K562 (cell line): ENCODE data around the gene SLC43A1. TPM values are rescaled to one million over a fixed set of nuclear protein-coding genes. Genes with fewer than 3 reads are reported as not detected.

Experiments used
- ATF1 ChIP-seq, 2 experiments: fragments of 450-650 bp in 1 of 2; IDR thresholded peaks; 2 replicates each; pipeline ENCODE4 v1.6.1; 2016; ENCODE audit warnings: missing compliant biosample characterization in 1 of 2, missing genetic modification characterization in 1 of 2
- BACH1 ChIP-seq: fragments of 200-800 bp; sonication (Bioruptor generic); IDR thresholded peaks from 2 replicates; pipeline ENCODE4 v1.6.1; 2016; ENCODE audit warnings: missing genetic modification characterization, missing compliant biosample characterization
- BRD9 ChIP-seq: fragments of 450-650 bp; IDR thresholded peaks from 2 replicates; pipeline ENCODE4 v1.6.1; 2018; ENCODE audit warnings: low read depth; ENCODE audit not compliant: partially characterized antibody
- CEBPB ChIP-seq: fragments of 450-650 bp; IDR thresholded peaks from 2 replicates; pipeline ENCODE4 v1.6.1; 2016; ENCODE audit warnings: missing genetic modification characterization, missing compliant biosample characterization
- ELF1 ChIP-seq: fragments of 200-800 bp; sonication (Bioruptor generic); IDR thresholded peaks from 2 replicates; pipeline ENCODE4 v1.6.1; 2016; ENCODE audit warnings: missing genetic modification characterization, missing compliant biosample characterization
- EP300 ChIP-seq: IDR thresholded peaks from 2 replicates; pipeline ENCODE4 v1.6.1; 2012; ENCODE audit warnings: low read length, improper control_type of control experiment
- EP400 ChIP-seq: fragments of 450-650 bp; IDR thresholded peaks from 2 replicates; pipeline ENCODE4 v1.6.1; 2017; ENCODE audit warnings: antibody characterized with exemption, mild to moderate bottlenecking, moderate library complexity
- ETV6 ChIP-seq, 3 experiments: fragments of 150-350 bp in 1 of 3; sonication (generic) in 1 of 3; formaldehyde crosslinking in 1 of 3; IDR thresholded peaks; 2 replicates each; pipeline versions ENCODE4 v1.6.1 to v1.8.0; 2014 to 2022; ENCODE audit warnings: borderline replicate concordance in 2 of 3, low read depth in 2 of 3, antibody characterized with exemption in 1 of 3, low read length in 1 of 3, mild to moderate bottlenecking in 1 of 3, missing genetic modification reagents in 1 of 3
- GABPA ChIP-seq: fragments of 200-800 bp; sonication (Bioruptor generic); conservative IDR thresholded peaks from 2 replicates; pipeline ENCODE4 v1.6.1; 2016; ENCODE audit warnings: low read depth, missing genetic modification characterization, missing compliant biosample characterization
- HCFC1 ChIP-seq: IDR thresholded peaks from 2 replicates; pipeline ENCODE4 v1.6.1; 2012; ENCODE audit warnings: low read depth, low read length, improper control_type of control experiment
- HOXB6 ChIP-seq: fragments of 250-450 bp; sonication (Bioruptor Pico); IDR thresholded peaks from 2 replicates; pipeline ENCODE4 v1.5.1; 2022; ENCODE audit warnings: mild to moderate bottlenecking, borderline replicate concordance
- KLF6 ChIP-seq: fragments of 250-450 bp; sonication (Bioruptor Pico); IDR thresholded peaks from 2 replicates; pipeline ENCODE4 v1.4.0; 2020; ENCODE audit warnings: mild to moderate bottlenecking, moderate library complexity, borderline replicate concordance
- MTA3 ChIP-seq: fragments of 450-650 bp; formaldehyde crosslinking; IDR thresholded peaks from 2 replicates; pipeline ENCODE4 v1.6.1; 2017; ENCODE audit warnings: mild to moderate bottlenecking, borderline replicate concordance
- NFRKB ChIP-seq: fragments of 450-650 bp; IDR thresholded peaks from 2 replicates; pipeline ENCODE4 v1.6.1; 2016; ENCODE audit warnings: low read depth
- NFXL1 ChIP-seq: fragments of 450-650 bp; formaldehyde crosslinking; IDR thresholded peaks from 2 replicates; pipeline ENCODE4 v1.4.0; 2021; ENCODE audit warnings: mild to moderate bottlenecking
- NR2C1 ChIP-seq, 2 experiments: fragments of 450-650 bp; IDR thresholded peaks; 2 replicates each; pipeline ENCODE4 v1.6.1; 2017; ENCODE audit warnings: mild to moderate bottlenecking in 2 of 2, antibody characterized with exemption in 1 of 2, inconsistent platforms in 1 of 2, missing compliant biosample characterization in 1 of 2, missing genetic modification characterization in 1 of 2
- NR3C1 ChIP-seq: sonication (generic); formaldehyde crosslinking; IDR thresholded peaks from 2 replicates; pipeline ENCODE4 v1.8.1; 2022; ENCODE audit warnings: missing genetic modification reagents
- RBM34 ChIP-seq: fragments of 200-400 bp; formaldehyde crosslinking; IDR thresholded peaks from 2 replicates; pipeline ENCODE4 v1.6.1; 2018; ENCODE audit warnings: low read length, borderline replicate concordance; ENCODE audit not compliant: insufficient read depth
- SMAD4 ChIP-seq: fragments of 250-450 bp; sonication (Bioruptor Pico); conservative IDR thresholded peaks from 2 replicates; pipeline ENCODE4 v1.8.0; 2021; ENCODE audit warnings: inconsistent platforms, mild to moderate bottlenecking, moderate library complexity
- SRSF3 ChIP-seq: fragments of 200-400 bp; formaldehyde crosslinking; IDR thresholded peaks from 2 replicates; pipeline ENCODE4 v1.6.1; 2016; ENCODE audit warnings: mild to moderate bottlenecking, low read length, moderate library complexity; ENCODE audit not compliant: insufficient read depth
- TGIF2 ChIP-seq: sonication (generic); formaldehyde crosslinking; IDR thresholded peaks from 2 replicates; pipeline ENCODE4 v1.8.1; 2022; ENCODE audit warnings: mild to moderate bottlenecking, missing genetic modification reagents, moderate library complexity
- ZNF263 ChIP-seq: sonication (generic); formaldehyde crosslinking; IDR thresholded peaks from 2 replicates; pipeline ENCODE4 v1.8.0; 2022; ENCODE audit warnings: mild to moderate bottlenecking, missing genetic modification reagents, borderline replicate concordance
- ZNF311 ChIP-seq: fragments of 250-450 bp; sonication (Bioruptor Pico); IDR thresholded peaks from 2 replicates; pipeline ENCODE4 v1.4.0; 2020; ENCODE audit warnings: mild to moderate bottlenecking, moderate library complexity
- polyA plus RNA-seq, 8 experiments: library from polyadenylated mRNA; depleted of rRNA in 4 of 8; stranded (reverse) in 5 of 8; unstranded in 3 of 8; fragments of >200 nt; fragmentation: Nextera tagmentation in 2 of 8; fragmentation: Illumina TruSeq in 1 of 8; extraction: Ambion mirVana in 2 of 8; extraction: Trizol in 1 of 8; gene quantifications; 2 replicates each; pipeline versions ENCODE4 v1.2.1 to v1.2.3, GENCODE V29; 2011 to 2014; ENCODE audit warnings: inconsistent platforms in 1 of 8, missing spikeins in 1 of 8
- total RNA-seq, 7 experiments: library from RNA; depleted of rRNA in 6 of 7; stranded (reverse); fragments of >200 nt in 6 of 7; fragmentation: Illumina TruSeq in 2 of 7; extraction: Trizol in 2 of 7; gene quantifications; 2 replicates each; pipeline versions ENCODE4 v1.2.1 to v1.2.3, GENCODE V29; 2011 to 2021; ENCODE audit warnings: low replicate concordance in 1 of 7
- TF ChIP-seq, protein P1 (sequence below): fragments of 450-650 bp; conservative IDR thresholded peaks from 2 replicates; pipeline ENCODE4 v1.6.1; 2016; ENCODE audit warnings: missing genetic modification characterization, low read depth, mild to moderate bottlenecking, control low read depth, missing compliant biosample characterization
- TF ChIP-seq, protein P2 (sequence below): fragments of 450-650 bp; formaldehyde crosslinking; IDR thresholded peaks from 2 replicates; pipeline ENCODE4 v1.4.0; 2022; ENCODE audit warnings: mild to moderate bottlenecking, moderate library complexity

SLC43A1 gene
- total and polyA plus RNA-seq, 9 of the 15 experiments (the other 6 are each of a cell fraction or from before 2014, with no cell fraction given), result 2.6 to 41.8 (median 24.6) TPM

DNA sequence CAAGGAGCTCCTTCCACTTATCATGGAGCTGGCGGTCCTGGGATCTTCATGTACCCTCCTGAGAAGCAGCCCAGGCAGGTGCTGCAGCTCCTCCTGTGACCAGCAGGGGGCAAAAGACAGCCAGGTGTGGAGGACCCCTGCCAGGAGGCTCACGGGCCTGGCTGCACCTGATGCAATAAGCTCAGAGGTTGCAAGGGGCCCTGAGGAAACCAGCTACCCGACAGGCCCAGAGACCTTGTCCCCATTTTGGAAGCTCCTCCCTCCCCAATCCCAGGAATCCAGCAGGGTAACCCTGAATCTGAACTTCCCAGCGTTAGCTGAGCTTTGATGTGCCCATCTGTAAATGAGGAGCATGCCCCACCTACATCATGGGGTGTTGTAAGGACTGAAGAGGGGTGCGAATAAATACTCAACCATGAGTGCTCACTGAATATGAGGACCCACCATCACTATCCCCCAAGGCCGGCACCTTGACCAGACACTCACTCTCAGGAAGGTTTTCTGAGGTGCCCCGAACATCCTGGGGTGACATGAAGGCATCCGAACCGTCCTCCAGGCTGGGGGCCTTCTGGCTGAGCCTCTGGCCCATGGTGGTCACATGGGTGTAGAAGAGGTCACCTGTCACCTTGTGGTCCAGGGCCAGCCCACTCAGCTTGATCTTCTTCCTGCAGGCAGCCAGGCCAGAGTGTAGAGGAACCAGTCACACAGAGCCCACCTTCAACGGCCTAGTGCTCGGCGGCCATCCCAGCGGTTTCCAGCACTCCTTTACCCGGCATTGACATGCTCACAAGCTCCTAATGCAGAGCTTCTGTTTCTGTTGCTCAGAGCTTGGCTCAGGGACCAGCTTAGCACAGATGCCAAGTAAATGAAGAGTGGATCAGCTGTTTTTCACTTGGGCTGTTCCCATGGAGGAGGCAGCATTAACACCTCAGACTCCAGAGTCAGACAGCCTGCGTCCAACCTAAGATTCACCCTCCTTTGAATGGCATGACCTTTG, 21.7 kb downstream of the SLC43A1 start (continued):
- TF ChIP-seq, protein P1, sequence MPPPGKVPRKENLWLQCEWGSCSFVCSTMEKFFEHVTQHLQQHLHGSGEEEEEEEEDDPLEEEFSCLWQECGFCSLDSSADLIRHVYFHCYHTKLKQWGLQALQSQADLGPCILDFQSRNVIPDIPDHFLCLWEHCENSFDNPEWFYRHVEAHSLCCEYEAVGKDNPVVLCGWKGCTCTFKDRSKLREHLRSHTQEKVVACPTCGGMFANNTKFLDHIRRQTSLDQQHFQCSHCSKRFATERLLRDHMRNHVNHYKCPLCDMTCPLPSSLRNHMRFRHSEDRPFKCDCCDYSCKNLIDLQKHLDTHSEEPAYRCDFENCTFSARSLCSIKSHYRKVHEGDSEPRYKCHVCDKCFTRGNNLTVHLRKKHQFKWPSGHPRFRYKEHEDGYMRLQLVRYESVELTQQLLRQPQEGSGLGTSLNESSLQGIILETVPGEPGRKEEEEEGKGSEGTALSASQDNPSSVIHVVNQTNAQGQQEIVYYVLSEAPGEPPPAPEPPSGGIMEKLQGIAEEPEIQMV (tag), result 0 out of 2 replicates have a peak, but pooled peaks have one; percentile 23
- TF ChIP-seq SMAD4 (CRISPR knock-in tag) (peak; percentile 94), ZNF263 (CRISPR knock-in tag) (0 out of 2 replicates have a peak, but pooled peaks have one; percentile 18), NFXL1 (CRISPR knock-in tag) (no peak), SRSF3 (peak; percentile 89; the same call in 1 of the 2 replicates), MTA3 (peak; percentile 61; the same call in 1 of the 2 replicates), ETV6 (IDR thresholded peaks at IDR 0.05; ENCODE audit: borderline replicate concordance in 1 of 2, low read depth in 2 of 2, low read length in 1 of 2) (no peak), ETV6 (CRISPR knock-in tag; IDR thresholded peaks at IDR 0.05; ENCODE audit: borderline replicate concordance) (no peak), GABPA (tag) (peak; percentile 29; the same call in 1 of the 2 replicates), ATF1 (CRISPR knock-in tag; IDR thresholded peaks at IDR 0.05) (no peak), ATF1 (tag; IDR thresholded peaks at IDR 0.05) (peak; percentile 30; the same call in 1 of the 2 replicates), EP300 (peak; percentile 74), NR3C1 (CRISPR knock-in tag) (no peak), RBM34 (no peak), ELF1 (tag) (no peak), HOXB6 (no peak), KLF6 (CRISPR knock-in tag) (0 out of 2 replicates have a peak, but pooled peaks have one; percentile 27), CEBPB (tag) (peak; percentile 73), NR2C1 (IDR thresholded peaks at IDR 0.05) (no peak), NR2C1 (tag; IDR thresholded peaks at IDR 0.05) (peak; percentile 62), BACH1 (peak; percentile 83), HCFC1 (peak; percentile 46), NFRKB (peak; percentile 82; the same call in 1 of the 2 replicates), EP400 (peak; percentile 95), BRD9 (peak; percentile 17), TGIF2 (no peak), ZNF311 (CRISPR knock-in tag) (0 out of 2 replicates have a peak, but pooled peaks have one; percentile 54)
- TF ChIP-seq, protein P2, sequence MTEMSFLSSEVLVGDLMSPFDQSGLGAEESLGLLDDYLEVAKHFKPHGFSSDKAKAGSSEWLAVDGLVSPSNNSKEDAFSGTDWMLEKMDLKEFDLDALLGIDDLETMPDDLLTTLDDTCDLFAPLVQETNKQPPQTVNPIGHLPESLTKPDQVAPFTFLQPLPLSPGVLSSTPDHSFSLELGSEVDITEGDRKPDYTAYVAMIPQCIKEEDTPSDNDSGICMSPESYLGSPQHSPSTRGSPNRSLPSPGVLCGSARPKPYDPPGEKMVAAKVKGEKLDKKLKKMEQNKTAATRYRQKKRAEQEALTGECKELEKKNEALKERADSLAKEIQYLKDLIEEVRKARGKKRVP (CRISPR knock-in tag), result peak; percentile 94
